GM19324 (cell line): ENCODE results near the gene DCC.

Source experiments
- ATAC-seq: cut with Tn5 transposase; IDR thresholded peaks from one replicate; pipeline ENCODE4 v1.9.1; 2021; ENCODE audit warnings: mild to moderate bottlenecking, moderate library complexity; ENCODE audit not compliant: unreplicated experiment, low FRiP score

Gene DCC

GRCh38 chr18:52572036-52573000 is 232.3 kb downstream of the DCC start:
- no peak for ATAC-seq

- ATAC-seq, result no peak
Observed at GRCh38 chr18:52577795-52578194, 237.8 kb downstream of the DCC start.

- no peak for ATAC-seq
Observed at GRCh38 chr18:52582061-52582460, 242.1 kb downstream of the DCC start.

- no peak for ATAC-seq
Observed at GRCh38 chr18:52582516-52582915, 242.5 kb downstream of the DCC start.

GRCh38 chr18:52588931-52589330 is 248.9 kb downstream of the DCC start:
- ATAC-seq, result no peak

GRCh38 chr18:52596748-52597435 is 256.9 kb downstream of the DCC start:
- ATAC-seq, result no peak

GRCh38 chr18:52598921-52599320 is 258.9 kb downstream of the DCC start:
- ATAC-seq, result no peak

- no peak for ATAC-seq
Observed at GRCh38 chr18:52602820-52603219, 262.8 kb downstream of the DCC start.

GRCh38 chr18:52605345-52605744 is 265.3 kb downstream of the DCC start:
- ATAC-seq, result no peak

GRCh38 chr18:52607985-52608384 is 268.0 kb downstream of the DCC start:
- no peak for ATAC-seq

GRCh38 chr18:52610451-52611115 is 270.6 kb downstream of the DCC start:
- no peak for ATAC-seq

- ATAC-seq, result no peak
Observed at GRCh38 chr18:52612406-52612805, 272.4 kb downstream of the DCC start.

- no peak for ATAC-seq
Observed at GRCh38 chr18:52615321-52615720, 275.3 kb downstream of the DCC start.

GRCh38 chr18:52615943-52616342 is 275.9 kb downstream of the DCC start:
- ATAC-seq, result no peak

GRCh38 chr18:52617931-52618330 is 277.9 kb downstream of the DCC start:
- ATAC-seq, result no peak

GRCh38 chr18:52620926-52621439 is 281.0 kb downstream of the DCC start:
- ATAC-seq, result no peak

GRCh38 chr18:52624702-52625101 is 284.7 kb downstream of the DCC start:
- no peak for ATAC-seq

GRCh38 chr18:52636536-52636935 is 296.5 kb downstream of the DCC start:
- no peak for ATAC-seq

- ATAC-seq, result no peak
Observed at GRCh38 chr18:52648201-52648600, 308.2 kb downstream of the DCC start.

GRCh38 chr18:52652391-52652790 is 312.4 kb downstream of the DCC start:
- no peak for ATAC-seq
